GM18511 (cell line): ENCODE measurements around the gene TMEM132D.

Experiments used
- ATAC-seq: cut with Tn5 transposase; IDR thresholded peaks from one replicate; pipeline ENCODE4 v1.9.1; 2021; ENCODE audit warnings: mild to moderate bottlenecking, moderate library complexity; ENCODE audit not compliant: unreplicated experiment

The TMEM132D gene

GRCh38 chr12:129873833-129874208, 30.0 kb downstream of the TMEM132D start:
- no peak for ATAC-seq

GRCh38 chr12:129873111-129873832, 30.6 kb downstream of the TMEM132D start:
- no peak for ATAC-seq

- no peak for ATAC-seq
Measured at GRCh38 chr12:129871991-129872972, 31.5 kb downstream of the TMEM132D start.

GRCh38 chr12:129870796-129871195, 33.0 kb downstream of the TMEM132D start:
- no peak for ATAC-seq

- no peak for ATAC-seq
Measured at GRCh38 chr12:129870136-129870535, 33.7 kb downstream of the TMEM132D start.

- ATAC-seq = no peak
Measured at GRCh38 chr12:129868575-129868974, 35.2 kb downstream of the TMEM132D start.

- ATAC-seq = no peak
Measured at GRCh38 chr12:129863938-129864337, 39.9 kb downstream of the TMEM132D start.

GRCh38 chr12:129862561-129863175, 41.2 kb downstream of the TMEM132D start:
- no peak for ATAC-seq

GRCh38 chr12:129861951-129862350, 41.9 kb downstream of the TMEM132D start:
- ATAC-seq = no peak

- no peak for ATAC-seq
Measured at GRCh38 chr12:129854591-129854990, 49.2 kb downstream of the TMEM132D start.

- ATAC-seq = no peak
Measured at GRCh38 chr12:129851296-129851695, 52.5 kb downstream of the TMEM132D start.

- ATAC-seq = no peak
Measured at GRCh38 chr12:129848876-129849275, 54.9 kb downstream of the TMEM132D start.

- no peak for ATAC-seq
Measured at GRCh38 chr12:129847063-129847462, 56.8 kb downstream of the TMEM132D start.

GRCh38 chr12:129844662-129845220, 59.1 kb downstream of the TMEM132D start:
- ATAC-seq = no peak

- no peak for ATAC-seq
Measured at GRCh38 chr12:129841251-129841650, 62.6 kb downstream of the TMEM132D start.

- no peak for ATAC-seq
Measured at GRCh38 chr12:129840145-129840884, 63.5 kb downstream of the TMEM132D start.

- ATAC-seq = no peak
Measured at GRCh38 chr12:129839679-129840078, 64.1 kb downstream of the TMEM132D start.

GRCh38 chr12:129831294-129831693, 72.5 kb downstream of the TMEM132D start:
- no peak for ATAC-seq

GRCh38 chr12:129830796-129831195, 73.0 kb downstream of the TMEM132D start:
- no peak for ATAC-seq

- ATAC-seq = no peak
Measured at GRCh38 chr12:129827866-129828384, 75.9 kb downstream of the TMEM132D start.
